ENCODE results near the gene IL17A.

Gene IL17A

DNA sequence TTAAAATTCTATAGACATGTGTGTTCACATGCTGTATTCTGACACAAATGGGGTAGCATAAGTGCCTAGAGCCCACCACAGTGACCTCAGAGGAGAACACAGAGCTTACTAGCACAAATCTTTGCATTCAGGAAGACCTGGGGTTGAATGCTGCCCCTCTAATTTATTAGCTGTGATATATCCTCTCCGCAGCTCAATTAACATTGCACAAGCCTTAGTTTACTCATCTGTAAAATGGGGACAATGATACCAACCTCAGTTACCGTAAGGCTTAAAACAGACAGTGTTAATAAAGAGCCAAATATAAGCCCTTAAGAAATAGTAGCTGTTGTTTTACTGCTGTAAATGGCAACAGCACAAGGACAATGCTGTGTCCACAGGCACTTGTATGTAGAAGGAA, 36.2 kb upstream of the IL17A start:
- TF ChIP-seq ZNF565 (CRISPR knock-in tag; conservative IDR thresholded peaks at IDR 0.05; ENCODE audit: low read depth) (no peak), TCF4 (CRISPR knock-in tag; IDR thresholded peaks at IDR 0.05; ENCODE audit: borderline replicate concordance) (no peak), ESRRG (CRISPR knock-in tag; IDR thresholded peaks at IDR 0.05) (no peak), CSRNP3 (CRISPR knock-in tag; IDR thresholded peaks at IDR 0.05) (no peak), TOX (CRISPR knock-in tag; IDR thresholded peaks at IDR 0.05; ENCODE audit: borderline replicate concordance) (no peak), ZFP30 (CRISPR knock-in tag; IDR thresholded peaks at IDR 0.05) (no peak), RARB (CRISPR knock-in tag; IDR thresholded peaks at IDR 0.05) (no peak), ZNF8 (CRISPR knock-in tag; IDR thresholded peaks at IDR 0.05) (no peak)
- TF ChIP-seq, protein P1, sequence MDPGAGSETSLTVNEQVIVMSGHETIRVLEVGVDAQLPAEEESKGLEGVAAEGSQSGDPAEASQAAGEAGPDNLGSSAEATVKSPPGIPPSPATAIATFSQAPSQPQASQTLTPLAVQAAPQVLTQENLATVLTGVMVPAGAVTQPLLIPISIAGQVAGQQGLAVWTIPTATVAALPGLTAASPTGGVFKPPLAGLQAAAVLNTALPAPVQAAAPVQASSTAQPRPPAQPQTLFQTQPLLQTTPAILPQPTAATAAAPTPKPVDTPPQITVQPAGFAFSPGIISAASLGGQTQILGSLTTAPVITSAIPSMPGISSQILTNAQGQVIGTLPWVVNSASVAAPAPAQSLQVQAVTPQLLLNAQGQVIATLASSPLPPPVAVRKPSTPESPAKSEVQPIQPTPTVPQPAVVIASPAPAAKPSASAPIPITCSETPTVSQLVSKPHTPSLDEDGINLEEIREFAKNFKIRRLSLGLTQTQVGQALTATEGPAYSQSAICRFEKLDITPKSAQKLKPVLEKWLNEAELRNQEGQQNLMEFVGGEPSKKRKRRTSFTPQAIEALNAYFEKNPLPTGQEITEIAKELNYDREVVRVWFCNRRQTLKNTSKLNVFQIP (CRISPR knock-in tag; IDR thresholded peaks at IDR 0.05; ENCODE audit: borderline replicate concordance, low read depth), result no peak
- ATAC-seq, result no peak

- no peak for ATAC-seq
- no peak for TF ChIP-seq TOX (CRISPR knock-in tag; IDR thresholded peaks at IDR 0.05; ENCODE audit: borderline replicate concordance)
- TF ChIP-seq ZNF70 (CRISPR knock-in tag; IDR thresholded peaks at IDR 0.05), result no peak
- no peak for TF ChIP-seq ESRRG (CRISPR knock-in tag; IDR thresholded peaks at IDR 0.05)
- no peak for TF ChIP-seq CSDC2 (CRISPR knock-in tag; IDR thresholded peaks at IDR 0.05)
- TF ChIP-seq OSR1 (CRISPR knock-in tag; IDR thresholded peaks at IDR 0.05), result no peak
- no peak for TF ChIP-seq SNAI2 (CRISPR knock-in tag; IDR thresholded peaks at IDR 0.05)
- no peak for TF ChIP-seq TCF4 (CRISPR knock-in tag; IDR thresholded peaks at IDR 0.05; ENCODE audit: borderline replicate concordance)
- TF ChIP-seq GLIS3 (CRISPR knock-in tag; IDR thresholded peaks at IDR 0.05), result no peak
- no peak for TF ChIP-seq ISL1 (CRISPR knock-in tag; IDR thresholded peaks at IDR 0.05)
- TF ChIP-seq ZC3H10 (CRISPR knock-in tag; IDR thresholded peaks at IDR 0.05), result no peak
- TF ChIP-seq PPARA (CRISPR knock-in tag; IDR thresholded peaks at IDR 0.05; ENCODE audit: borderline replicate concordance), result no peak
- TF ChIP-seq BACH2 (CRISPR knock-in tag; IDR thresholded peaks at IDR 0.05; ENCODE audit: borderline replicate concordance), result no peak
- no peak for TF ChIP-seq CREB5 (CRISPR knock-in tag; IDR thresholded peaks at IDR 0.05; ENCODE audit: low read depth)
- no peak for TF ChIP-seq ZFP30 (CRISPR knock-in tag; IDR thresholded peaks at IDR 0.05)
- no peak for TF ChIP-seq PATZ1 (CRISPR knock-in tag; IDR thresholded peaks at IDR 0.05; ENCODE audit: borderline replicate concordance)
- TF ChIP-seq ARNTL (CRISPR knock-in tag; IDR thresholded peaks at IDR 0.05; ENCODE audit: borderline replicate concordance, low read depth), result no peak
Measured at GRCh38 chr6:52152070-52152423, 34.1 kb upstream of the IL17A start.

GRCh38 chr6:52152711-52153160, 33.4 kb upstream of the IL17A start:
- no peak for ATAC-seq
- TF ChIP-seq CREB5 (CRISPR knock-in tag; IDR thresholded peaks at IDR 0.05; ENCODE audit: low read depth) (no peak), ISL1 (CRISPR knock-in tag; IDR thresholded peaks at IDR 0.05) (no peak), CSDC2 (CRISPR knock-in tag; IDR thresholded peaks at IDR 0.05) (no peak), ZNF70 (CRISPR knock-in tag; IDR thresholded peaks at IDR 0.05) (no peak), PPARA (CRISPR knock-in tag; IDR thresholded peaks at IDR 0.05; ENCODE audit: borderline replicate concordance) (no peak), GLIS3 (CRISPR knock-in tag; IDR thresholded peaks at IDR 0.05) (no peak), ESRRG (CRISPR knock-in tag; IDR thresholded peaks at IDR 0.05) (no peak), ARNTL (CRISPR knock-in tag; IDR thresholded peaks at IDR 0.05; ENCODE audit: borderline replicate concordance, low read depth) (no peak), TOX (CRISPR knock-in tag; IDR thresholded peaks at IDR 0.05; ENCODE audit: borderline replicate concordance) (no peak)
- TF ChIP-seq, protein P1 (CRISPR knock-in tag; IDR thresholded peaks at IDR 0.05; ENCODE audit: borderline replicate concordance, low read depth), result no peak
- TF ChIP-seq, protein P2, sequence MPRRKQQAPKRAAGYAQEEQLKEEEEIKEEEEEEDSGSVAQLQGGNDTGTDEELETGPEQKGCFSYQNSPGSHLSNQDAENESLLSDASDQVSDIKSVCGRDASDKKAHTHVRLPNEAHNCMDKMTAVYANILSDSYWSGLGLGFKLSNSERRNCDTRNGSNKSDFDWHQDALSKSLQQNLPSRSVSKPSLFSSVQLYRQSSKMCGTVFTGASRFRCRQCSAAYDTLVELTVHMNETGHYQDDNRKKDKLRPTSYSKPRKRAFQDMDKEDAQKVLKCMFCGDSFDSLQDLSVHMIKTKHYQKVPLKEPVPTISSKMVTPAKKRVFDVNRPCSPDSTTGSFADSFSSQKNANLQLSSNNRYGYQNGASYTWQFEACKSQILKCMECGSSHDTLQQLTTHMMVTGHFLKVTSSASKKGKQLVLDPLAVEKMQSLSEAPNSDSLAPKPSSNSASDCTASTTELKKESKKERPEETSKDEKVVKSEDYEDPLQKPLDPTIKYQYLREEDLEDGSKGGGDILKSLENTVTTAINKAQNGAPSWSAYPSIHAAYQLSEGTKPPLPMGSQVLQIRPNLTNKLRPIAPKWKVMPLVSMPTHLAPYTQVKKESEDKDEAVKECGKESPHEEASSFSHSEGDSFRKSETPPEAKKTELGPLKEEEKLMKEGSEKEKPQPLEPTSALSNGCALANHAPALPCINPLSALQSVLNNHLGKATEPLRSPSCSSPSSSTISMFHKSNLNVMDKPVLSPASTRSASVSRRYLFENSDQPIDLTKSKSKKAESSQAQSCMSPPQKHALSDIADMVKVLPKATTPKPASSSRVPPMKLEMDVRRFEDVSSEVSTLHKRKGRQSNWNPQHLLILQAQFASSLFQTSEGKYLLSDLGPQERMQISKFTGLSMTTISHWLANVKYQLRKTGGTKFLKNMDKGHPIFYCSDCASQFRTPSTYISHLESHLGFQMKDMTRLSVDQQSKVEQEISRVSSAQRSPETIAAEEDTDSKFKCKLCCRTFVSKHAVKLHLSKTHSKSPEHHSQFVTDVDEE (CRISPR knock-in tag; IDR thresholded peaks at IDR 0.05), result no peak

Measured in SK-N-SH treated with all-trans-retinoic acid at 6 μM for 48 hours (cell line).